22Rv1 (cell line): Measurements from ENCODE around the gene PRDM7.
"Not testable (repeated sequence)": the region's sequence is repeated elsewhere in the genome, so short reads cannot be mapped to it uniquely, and the experiment has no call there.

ENCODE experiments used
- H3K27ac ChIP-seq: fragments of 450-650 bp; 2 replicates; pipeline ENCODE4 v1.5.1; 2017
- CTCF ChIP-seq: fragments of 450-650 bp; IDR thresholded peaks from 2 replicates; pipeline ENCODE4 v1.5.1; 2017; ENCODE audit warnings: mild to moderate bottlenecking
- ZFX ChIP-seq: fragments of 450-650 bp; IDR thresholded peaks from 2 replicates; pipeline ENCODE4 v1.6.1; 2017; ENCODE audit warnings: antibody characterized with exemption, borderline replicate concordance

Gene PRDM7

GRCh38 chr16:90010676-90011507 lies 66.2 kb downstream of the PRDM7 start:
- TF ChIP-seq CTCF (no peak), ZFX (no peak)
- H3K27ac ChIP-seq, result no peak overlapping the region

- H3K27ac ChIP-seq, result no peak overlapping the region
- TF ChIP-seq CTCF, result no peak
- no peak for TF ChIP-seq ZFX
These were observed 67.8 kb downstream of the PRDM7 start for GRCh38 chr16:90009172-90009899.

GRCh38 chr16:90008708-90009145 lies 68.4 kb downstream of the PRDM7 start:
- H3K27ac ChIP-seq, result no peak overlapping the region
- TF ChIP-seq CTCF (no peak), ZFX (no peak)

- H3K27ac ChIP-seq, result not testable (repeated sequence)
These were observed 69.4 kb downstream of the PRDM7 start for GRCh38 chr16:90007635-90008234.

- H3K27ac ChIP-seq, result no peak overlapping the region
- no peak for TF ChIP-seq ZFX
- no peak for TF ChIP-seq CTCF
These were observed 70.1 kb downstream of the PRDM7 start for GRCh38 chr16:90007015-90007414.
